Suppressor macrophage treated with lipopolysaccharide for 4 hours (primary cell): ENCODE results near the gene HEXIM1.
"Not testable (repeated sequence)": the region's sequence is repeated elsewhere in the genome, so short reads cannot be mapped to it uniquely, and the experiment has no call there.

Experiments used
- DNase-seq: peaks from one replicate; pipeline ENCODE4 v3.0.0-alpha.2; 2020

Gene HEXIM1

DNA sequence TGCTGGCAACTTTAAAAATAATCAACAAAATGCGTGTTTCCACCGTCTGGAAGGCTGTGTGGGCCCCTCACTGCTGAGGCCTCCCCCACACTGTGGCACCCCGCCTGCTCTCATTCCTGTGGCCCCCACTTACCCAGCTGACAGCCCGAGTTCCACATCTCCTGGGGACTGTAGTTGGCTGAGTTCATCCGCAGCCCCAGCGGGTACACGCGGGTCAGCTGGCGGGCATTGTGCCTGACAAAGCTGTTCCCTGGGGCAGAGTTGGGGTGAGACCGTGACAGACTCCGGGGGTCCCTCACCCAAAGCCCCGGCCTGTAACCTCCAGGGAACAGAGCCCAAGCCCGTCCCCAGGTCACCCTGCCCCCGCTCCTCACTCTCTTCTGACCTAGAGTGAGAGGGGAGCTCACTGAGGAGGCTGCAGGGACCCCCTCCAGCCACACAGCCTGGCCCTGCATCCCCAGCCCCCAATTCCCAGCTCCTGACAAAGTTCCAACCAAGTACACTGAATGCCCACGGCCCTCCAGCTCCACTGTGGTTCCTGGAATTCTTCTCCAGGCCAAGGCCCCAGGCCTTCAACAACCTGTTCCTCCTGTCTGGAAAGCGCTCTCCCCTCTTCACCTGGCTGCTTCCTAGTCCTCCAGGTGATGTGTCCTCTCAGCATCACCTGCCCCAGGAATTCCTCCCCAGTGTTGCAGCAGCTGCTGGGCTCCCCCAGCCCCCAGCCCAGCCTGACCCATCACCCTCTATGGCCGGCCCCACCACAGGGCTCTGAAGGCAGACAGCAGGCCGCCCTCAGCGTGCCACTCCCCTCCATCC lies 34.0 kb upstream of the HEXIM1 start:
- DNase-seq: no peak

DNA sequence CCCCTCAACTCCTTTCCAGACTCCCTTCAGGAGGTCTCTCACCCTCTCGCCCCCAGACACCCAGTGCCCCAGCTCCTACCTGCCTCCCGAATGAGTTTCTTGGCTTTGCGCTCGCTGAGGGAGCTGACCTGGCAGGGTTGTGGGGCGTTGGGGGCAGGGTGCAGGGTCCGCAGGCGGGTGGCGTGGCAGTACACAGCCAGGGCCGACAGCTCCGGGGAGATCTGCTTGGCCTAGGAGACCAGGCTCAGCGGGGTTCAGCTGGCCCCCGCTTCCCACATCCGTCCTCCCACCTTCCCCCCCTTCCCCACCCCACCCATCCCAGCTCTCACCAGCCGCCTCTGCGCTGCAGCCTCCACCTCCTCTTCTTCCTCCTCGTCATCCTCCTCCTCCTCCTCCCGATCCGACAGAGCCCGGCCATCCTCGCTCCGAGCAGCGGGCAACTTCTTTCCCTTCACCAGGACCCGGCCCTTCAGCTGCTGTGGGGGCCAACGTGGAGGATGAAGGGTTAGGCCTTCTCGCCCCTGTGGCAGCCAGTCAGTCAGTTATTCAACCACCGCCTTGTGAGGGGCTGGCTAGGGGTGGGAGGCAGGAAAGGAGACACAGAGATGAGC lies 33.2 kb upstream of the HEXIM1 start:
- no peak for DNase-seq

DNA sequence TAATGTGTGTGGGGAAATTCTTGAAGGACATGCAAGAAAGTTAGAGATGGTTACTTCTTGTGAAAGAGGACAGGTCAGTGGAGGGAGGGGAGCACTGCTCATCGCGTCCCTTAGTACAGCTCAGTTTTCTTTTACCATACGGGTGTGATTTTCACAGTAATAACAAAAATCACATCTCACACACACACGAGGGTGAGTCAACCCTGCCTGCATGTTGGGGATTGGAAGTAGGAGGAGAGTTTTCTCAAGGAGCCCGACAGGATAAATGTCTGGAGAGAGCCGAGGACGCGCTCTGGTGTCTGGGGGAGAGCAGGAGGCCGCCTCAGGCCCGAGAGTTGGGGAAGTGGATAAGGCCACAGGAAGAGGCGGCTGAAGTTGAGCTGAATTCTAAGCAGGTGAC lies 32.4 kb upstream of the HEXIM1 start:
- no peak for DNase-seq

DNA sequence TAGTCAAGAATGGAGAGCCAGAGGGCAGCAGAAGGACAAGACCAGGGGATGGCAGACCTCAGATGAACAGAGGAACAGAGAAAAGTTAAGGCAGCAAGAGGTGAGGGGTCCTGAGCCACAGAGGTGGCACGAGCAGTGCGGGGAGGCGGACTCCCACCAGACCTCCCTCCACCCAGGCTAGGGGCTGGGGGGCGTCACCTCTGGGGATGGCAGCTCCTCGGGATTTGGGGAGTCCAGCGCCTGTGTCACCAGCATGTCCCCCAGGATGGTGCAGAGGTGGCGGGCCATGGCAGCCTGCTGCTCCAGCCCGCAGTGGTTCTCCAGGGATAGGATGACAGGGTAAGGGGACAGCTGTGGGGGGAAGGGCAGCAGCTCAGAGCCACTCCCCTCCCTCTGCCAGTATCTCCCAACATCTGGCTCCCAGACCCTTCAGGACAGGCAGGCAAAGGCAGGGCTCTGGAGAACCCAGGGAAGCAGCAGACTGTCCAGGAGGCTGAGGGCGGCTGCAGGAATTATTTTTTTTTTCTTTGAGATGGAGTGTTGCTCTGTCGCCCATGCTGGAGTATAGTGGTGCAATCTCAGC lies 31.8 kb upstream of the HEXIM1 start:
- DNase-seq: no peak

GRCh38 chr17:45117334-45117733 lies 30.9 kb upstream of the HEXIM1 start:
- no peak for DNase-seq

DNA sequence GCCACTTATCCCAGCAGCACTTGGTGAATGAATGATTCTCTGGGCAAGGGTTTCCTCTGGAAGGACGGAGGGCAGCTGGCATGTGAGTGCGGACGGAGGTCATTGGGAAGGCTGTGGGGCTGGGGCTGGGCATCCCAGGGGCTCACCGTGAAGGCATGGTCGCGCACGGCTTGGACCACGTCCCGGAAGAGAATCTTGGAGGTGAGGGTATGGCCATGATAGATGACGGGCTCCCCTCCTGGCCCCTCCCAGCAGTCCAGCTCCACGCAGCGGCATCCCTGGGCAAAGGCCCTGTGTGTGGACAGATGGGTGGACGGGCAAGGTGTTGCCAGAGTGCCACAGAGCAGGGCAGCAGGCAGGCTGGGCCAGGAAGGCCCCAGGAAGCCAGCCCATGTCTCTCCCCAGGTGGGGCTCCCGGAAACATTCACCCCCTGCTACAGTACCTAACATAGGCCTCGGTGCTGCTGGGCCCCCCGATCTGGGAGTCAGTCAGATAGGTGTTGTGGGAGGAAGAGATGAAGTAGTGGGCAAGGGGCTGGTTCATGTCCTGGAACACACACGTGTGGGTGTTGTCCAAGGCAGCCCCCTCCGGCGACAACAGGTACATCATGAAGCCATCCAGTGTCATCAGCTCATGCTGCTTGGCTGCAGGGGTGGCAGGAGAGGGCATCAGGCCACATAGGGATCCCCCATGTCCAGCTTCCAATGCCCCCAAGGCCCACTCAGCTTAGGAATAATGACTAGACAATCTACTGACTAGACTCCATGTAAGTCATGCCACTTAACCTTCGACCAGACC lies 30.2 kb upstream of the HEXIM1 start:
- DNase-seq: no peak

DNA sequence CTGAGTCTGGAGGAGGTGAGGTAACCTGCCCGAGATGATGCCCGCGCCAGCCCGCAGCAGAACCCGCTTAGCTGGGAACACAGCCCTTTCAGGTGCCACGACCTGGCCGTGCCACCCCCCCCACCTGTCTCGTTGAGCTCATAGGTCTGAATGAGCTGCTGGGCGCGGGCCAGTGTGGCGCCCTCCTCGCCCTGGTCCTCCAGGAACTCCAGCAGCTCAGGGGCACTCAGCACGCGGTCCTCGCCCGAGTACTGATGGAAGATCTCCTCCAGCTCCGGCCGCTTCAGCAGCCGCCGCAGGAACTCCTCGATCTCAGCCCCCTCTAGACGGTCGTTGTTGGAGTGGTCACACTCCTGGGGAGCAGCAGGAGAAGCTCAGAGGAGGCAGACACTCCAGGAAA lies 29.6 kb upstream of the HEXIM1 start:
- DNase-seq: no peak

- no peak for DNase-seq
These were observed 28.3 kb upstream of the HEXIM1 start for GRCh38 chr17:45119964-45120363.

DNA sequence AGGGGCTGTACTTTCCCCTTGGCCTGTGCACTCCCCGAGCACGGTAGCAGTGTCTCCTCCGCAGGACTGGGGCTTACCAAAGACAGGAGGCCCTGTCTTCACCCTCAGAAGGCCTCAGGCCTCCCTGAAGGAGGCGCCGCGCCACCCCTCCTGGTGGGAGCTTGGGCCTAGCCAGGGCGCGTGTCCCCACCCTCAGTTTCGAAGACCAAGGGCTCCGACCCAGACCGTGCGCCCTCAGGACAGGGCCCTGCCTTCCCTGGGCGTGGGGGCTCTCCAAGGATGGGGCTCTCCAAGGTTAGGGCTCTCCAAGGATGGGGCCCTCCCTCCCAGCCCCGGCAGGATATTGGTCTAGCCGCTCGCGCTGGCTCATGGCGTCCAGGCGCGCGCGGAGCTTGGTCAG lies 27.7 kb upstream of the HEXIM1 start:
- no peak for DNase-seq

DNA sequence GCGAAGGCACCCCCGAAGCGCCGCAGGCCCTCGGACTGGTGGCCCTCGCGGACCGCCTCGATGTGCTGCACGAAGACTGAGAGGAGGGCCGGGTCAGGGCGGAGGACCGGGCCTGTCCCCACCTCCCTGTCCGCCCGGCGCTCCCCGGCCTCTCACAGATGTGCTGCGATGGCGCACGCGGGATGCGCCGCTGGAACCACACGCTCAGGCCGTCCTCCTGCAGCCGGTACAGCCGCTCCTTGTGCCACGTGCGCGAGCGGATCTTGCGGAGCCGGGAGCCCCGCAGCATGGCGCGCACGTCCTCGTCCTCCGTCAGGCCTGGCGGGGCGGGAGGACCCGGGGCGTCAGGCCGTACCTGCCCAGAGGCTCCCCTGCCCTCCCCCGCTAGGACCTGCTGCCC lies 27.2 kb upstream of the HEXIM1 start:
- DNase-seq: no peak

DNA sequence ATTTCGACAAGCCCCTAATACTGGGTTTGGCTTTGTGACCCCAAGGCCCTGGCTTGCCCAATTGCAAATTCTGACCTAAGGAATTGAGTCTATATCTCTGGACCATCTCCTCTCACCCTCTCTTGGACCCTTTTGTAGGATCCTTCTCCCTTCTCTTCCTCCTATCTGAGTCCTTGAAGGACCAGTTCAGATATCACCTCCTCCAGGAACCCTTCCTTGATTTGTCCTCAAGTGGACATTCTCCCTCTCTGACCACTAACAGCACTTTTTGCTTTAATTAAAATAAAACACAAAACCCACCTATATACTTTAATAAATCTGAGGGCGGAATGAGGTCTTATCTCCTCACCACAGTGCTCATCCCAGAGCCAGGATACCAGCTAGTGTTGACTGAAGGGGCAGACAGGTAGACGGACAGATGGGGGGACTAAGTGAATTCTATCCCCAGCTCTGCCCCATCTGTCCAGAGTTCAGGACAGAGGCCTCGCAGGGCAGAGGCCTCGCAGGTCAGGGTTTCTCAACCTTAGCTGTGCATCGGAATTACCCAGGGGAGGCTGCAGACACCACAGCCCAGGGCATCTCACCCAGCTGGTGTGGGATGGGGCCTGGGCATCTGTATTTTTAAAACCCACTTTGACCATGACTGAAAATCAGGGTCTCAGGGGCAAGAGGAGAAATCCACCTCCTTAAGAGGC lies 25.1 kb upstream of the HEXIM1 start:
- no peak for DNase-seq

GRCh38 chr17:45123930-45124796 lies 24.1 kb upstream of the HEXIM1 start:
- peak; percentile 71 for DNase-seq

GRCh38 chr17:45124797-45125122 lies 23.5 kb upstream of the HEXIM1 start:
- DNase-seq: not testable (repeated sequence)

GRCh38 chr17:45125509-45125908 lies 22.8 kb upstream of the HEXIM1 start:
- DNase-seq: no peak

GRCh38 chr17:45127207-45127547 lies 21.1 kb upstream of the HEXIM1 start:
- DNase-seq: no peak

GRCh38 chr17:45127548-45128300 lies 20.6 kb upstream of the HEXIM1 start:
- DNase-seq: no peak

DNA sequence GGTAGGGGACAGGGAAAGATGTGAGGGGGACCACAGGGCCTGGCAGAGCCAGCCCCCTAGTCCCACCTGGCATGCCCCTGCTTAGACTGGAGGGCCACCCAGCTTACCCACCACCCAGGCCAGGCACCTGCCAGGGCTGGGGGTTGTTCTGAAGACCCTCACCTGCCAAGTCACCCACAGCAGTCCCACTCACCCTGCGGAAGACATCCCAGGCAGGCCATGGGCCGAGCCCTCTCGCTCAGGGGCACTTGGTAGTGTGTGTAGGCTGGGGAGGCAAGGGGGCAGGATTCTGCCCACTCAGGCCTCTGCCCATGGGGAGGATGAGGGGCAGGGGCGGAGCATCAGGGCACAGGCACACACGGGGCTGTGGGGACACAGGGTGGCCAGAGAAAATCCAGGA lies 19.9 kb upstream of the HEXIM1 start:
- no peak for DNase-seq

DNA sequence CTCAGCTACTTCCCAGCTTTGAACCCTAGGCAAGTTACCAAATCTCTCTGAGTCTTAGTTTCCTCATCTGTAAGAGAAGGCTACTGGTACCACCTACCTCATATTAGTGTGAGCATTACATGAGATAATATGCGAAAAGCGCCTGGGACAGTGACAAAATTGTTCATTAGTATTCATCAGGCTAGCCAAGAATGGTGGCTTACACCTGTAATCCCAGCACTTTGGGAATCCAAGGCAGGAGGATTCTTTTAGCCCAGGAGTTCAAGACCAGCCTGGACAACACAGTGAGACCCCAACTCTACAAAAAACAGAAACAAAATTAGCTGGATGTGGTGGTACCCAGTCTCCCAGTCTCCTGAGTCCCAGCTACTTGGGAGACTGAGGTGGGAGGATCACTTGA lies 19.3 kb upstream of the HEXIM1 start:
- no peak for DNase-seq

DNA sequence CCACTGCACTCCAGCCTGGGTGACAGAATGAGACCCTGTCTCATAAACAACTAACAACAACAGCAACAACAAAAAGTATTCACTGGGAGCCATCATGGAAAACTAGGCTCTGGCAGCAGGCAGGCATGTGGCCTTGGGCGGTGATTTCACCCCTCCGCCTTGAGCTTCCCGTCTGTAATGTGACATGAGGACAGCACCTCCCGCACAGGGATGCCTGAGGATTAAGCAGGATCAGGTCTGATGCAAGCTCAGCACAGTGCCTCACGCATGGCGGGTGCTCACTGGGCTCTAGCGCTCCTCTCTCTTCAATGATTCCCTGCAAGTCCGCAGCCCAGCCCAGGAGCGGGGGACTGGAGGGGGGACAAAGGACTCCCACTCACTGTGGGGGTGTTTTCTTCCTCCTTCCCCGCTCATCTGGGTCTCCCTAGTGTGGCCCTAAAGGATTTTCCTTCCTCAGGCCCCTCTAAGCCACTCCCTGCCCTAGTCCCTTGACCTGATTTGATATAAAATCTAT lies 18.8 kb upstream of the HEXIM1 start:
- no peak for DNase-seq

GRCh38 chr17:45129940-45130680 lies 18.2 kb upstream of the HEXIM1 start:
- no peak for DNase-seq
